Glomerular visceral epithelial cell (primary cell): ENCODE data around the gene NF1.
A peak's percentile ranks its signal among the peaks of the same experiment; 100 is the strongest.

Source experiments
- DNase-seq: peaks from one replicate; pipeline ENCODE4 v3.0.0-alpha.2; 2016; ENCODE audit errors: extremely low spot score

Gene NF1

DNA sequence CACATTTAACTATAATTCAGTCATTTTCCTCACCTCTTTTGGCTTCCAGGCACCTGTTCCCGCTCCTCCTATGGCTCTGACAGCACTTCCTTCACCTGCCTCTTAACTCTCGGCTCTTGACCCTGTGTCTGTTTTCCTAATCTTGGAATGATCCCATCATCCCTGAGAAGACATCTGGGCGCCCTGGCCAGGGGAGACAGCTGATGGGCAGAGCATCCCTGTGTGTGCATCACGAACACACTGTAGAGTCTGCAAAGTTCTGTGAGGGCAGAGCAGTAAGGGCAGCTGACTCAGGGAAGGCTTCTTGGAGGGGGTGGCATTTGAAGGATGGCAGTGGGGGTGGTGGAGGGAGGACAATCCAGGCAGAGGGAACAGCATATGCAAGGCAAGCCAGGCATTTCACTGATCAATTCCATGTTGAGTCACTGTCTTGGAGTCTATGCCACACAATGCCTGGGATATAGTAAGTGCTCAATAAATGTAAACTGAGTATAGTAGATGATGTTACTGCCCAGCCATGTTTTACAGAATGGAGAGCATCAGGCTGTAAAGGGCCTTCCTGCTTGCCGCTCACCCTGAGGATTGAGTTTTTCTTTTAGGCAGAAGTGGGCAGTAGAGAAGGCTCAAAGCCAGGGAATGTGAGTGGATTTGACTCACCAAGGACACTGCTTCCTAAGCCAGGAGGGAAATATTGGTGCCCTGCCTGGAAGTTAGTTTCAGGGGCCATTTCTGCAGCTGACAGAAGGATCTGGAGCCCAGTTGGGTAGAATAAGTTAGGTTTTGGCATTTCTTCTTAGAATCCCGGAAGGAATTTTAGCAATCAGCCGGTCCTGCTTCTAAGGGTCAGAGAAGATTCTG, 290.9 kb downstream of the NF1 start:
- no peak for DNase-seq

DNA sequence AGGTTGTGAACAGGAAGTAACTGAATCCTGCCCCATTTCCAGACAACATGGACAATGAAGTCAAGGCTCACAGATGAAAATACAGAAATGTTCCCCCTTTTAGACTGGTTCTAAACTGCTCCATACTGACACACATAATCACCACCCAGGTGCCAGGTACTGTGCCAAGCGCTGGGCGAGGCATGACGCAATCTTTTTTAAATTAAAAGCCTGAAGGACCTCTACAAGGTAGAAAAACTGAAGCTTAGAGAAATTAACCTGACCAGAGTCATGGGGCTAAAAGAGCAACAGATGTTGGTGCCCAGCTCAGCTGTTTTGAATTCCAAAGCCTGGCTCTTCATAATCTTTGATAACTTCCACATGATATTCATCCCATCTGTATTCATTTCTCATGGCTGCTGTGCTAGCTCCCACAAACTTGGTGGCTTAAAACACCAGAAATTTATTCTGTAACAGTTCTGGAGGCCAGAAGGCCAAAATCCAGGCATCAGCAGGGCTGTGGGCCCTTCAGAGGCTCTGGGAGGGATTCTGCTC, 291.8 kb downstream of the NF1 start:
- no peak for DNase-seq

DNA sequence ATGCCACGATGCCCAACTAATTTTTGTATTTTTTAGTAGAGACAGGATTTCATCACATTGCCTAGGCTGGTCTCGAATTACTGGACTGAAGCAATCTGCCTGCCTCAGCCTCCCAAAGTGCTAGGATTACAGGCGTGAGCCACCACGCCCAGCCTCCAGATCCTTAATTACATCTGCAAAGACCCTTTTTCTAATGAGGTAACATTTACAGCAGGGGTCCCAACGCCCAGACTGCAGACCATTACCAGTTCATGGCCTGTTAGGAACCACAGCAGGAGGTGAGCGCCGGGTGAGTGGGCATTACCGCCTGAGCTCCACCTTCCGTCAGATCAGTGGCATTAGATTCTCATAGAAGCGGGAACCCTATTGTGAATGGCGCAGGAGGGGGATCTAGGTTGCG, 292.7 kb downstream of the NF1 start:
- no peak for DNase-seq

DNA sequence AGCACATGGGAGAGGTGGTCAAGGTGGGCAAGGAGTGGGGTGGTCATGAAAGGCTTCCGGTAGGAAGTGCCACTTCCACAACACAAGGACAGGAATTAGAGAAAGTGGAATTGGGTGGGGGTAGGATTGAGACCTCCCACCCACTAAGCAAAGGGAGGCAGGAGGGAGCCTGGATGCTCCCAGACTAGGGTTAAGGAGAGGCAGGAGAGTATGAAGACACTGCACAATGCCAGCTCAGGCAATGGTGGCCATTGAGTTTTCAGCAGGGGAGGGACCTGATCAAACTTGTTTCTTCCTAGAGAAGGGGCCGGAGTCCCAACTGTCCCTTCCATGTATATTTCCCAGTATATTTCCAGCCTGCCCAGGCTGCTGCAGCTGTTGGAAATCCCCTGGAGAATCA, 293.6 kb downstream of the NF1 start:
- no peak for DNase-seq

DNA sequence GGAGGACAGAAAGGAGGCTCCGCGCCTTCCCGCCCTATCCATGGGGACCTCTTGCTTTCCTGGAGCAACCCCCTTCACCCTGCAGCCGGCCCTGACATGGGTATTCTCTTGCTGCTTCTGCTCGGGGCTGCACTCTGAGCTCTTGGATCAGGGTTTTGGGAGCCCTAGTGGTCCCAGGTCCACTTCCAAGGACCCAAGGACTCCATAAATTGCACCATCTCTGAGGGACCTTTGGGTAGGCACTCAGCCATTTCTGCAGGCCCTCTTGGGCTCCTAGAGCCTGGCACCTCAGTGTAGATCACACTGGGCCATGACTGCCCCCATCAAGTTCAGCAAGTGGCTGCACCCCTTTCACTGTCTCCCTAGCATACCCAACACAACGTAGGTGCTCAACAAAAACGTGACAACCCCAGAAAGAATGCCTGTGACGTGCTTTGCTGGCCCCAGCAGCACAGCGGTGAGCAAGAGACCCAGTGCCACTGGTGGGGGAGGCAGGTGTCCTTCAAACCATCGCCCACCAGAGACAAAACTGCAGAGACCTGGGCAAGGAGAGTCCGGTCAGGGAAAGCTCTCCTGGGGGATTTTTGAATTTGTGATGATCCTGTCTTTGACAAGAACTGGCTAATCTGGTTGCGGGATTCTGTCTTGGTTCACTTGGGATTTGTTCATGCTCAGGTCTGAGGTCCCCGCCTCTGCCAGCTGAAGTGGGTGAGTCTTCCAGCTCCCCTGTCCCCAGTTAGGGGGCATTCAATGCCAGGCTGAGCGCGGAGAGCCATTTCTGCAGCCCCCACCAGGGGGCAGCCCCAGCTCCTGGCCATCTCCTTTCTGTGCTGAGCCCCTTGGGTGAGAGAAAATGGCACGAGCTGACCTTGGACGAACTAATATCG, 294.2 kb downstream of the NF1 start:
- DNase-seq = peak; percentile 26

DNA sequence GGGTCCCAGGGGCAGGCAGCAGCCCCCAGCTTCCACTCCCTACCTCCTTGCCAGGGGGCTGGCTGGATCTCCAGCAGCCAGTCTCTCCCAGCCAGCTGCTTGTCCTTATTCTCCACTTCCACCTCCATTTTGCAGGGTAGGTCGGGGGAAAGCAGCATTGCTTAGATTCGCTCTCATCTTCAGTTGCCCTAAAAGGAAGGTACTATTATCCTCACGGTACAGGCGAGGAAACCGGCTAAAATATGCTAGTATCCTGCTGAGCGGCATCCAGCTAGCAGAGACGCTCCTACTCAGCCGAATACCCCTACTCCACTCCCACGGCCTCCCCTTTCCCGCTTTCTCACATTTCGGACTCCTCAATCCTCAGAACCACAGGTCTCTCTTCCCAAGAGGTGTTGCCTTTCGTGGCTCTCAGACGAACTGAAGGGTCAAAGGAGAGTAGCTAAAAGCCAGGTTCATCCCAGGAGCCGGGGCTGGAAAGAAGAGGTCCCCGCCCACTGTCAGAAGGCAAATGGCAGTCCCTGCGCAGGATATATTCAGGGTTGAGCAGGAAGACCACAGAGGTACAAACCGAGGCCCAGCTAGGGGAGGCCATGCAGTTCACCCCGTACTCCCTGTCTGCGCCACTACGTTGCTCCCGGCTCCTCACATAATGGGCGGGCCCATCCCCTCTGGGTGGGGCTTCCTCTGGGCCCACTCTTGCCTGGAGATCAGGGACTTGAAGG, 295.0 kb downstream of the NF1 start:
- DNase-seq = no peak

DNA sequence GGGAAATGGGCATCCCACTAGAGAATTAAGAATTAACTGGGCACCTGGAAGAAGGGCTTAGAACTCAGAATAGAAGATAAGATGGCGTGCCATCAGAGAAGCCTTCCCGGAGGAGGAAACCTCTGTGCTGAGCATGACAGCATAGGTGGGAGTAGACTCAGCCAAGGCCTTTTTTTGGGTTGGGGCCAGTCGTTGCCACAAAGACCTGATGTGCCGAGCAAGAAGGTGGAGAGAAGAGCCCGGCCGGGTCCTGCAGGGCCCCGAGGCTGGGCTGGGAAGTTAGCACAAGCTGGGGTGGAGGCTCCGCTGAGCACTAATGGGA, 295.6 kb downstream of the NF1 start:
- DNase-seq = no peak

DNA sequence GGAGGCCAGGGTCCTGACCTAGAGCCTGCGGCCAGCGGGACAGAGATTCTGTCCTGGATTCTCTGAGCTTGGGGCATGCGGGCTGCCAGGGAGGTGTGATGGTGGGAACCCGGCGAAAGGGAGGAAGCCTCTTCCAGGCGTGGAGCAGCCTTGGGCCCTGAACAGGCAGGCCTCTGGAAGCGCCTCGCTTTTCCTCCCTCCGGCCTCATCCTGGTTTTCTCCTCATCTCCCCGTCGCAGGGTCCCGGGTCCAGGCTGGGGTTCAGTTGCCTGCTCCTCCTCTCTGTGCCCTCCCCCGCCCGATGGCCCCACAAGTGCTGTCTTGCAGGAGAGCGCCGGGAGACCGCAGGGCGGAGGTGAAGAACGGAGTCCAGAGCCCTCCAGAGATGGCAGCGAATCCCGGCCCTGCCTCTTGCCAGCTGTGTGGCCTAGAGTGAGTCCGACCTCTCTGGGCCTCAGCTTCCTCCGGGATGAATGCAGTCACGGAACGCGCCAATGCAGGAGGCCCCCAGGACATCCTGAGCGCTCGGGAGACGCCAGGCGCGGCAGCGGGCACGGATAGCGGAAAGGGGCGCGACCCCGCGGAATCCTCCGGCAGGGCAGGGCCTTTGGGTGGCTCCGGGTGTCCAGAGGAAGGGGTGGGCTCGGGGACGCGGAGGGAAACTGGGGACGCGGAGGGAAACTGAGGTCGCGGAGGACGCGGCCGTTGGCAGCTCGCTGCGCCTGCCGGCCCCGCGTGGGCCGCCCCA, 296.1 kb downstream of the NF1 start:
- DNase-seq = no peak

DNA sequence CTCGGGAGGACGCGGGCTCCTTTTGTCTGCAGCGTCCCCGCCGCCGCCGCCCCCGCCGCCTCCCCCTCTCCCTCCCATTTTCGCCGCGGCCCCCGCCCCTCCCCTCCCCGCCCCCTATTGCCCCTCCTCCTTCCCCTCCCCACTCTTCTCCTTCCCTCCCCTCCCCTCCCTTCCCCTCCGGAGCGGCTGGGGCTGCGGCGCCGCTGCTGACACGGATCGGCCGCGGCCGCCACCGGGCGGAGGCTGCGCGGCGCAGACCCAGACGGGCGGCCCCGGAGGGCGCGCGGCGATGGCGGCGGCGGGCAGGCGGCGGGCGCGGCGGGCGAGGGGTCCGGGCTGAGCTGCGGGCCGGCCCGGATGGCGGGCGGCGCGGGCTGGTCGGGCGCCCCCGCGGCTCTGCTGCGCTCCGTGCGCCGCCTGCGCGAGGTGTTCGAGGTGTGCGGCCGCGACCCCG, 296.7 kb downstream of the NF1 start, which contains the start of gene RAB11FIP4:
Gene RAB11FIP4, plus strand, starts transcription at position 180 of the 454 bp plus-strand sequence. Its CDS starts 178 bp downstream, at position 358.
- no peak for DNase-seq

DNA sequence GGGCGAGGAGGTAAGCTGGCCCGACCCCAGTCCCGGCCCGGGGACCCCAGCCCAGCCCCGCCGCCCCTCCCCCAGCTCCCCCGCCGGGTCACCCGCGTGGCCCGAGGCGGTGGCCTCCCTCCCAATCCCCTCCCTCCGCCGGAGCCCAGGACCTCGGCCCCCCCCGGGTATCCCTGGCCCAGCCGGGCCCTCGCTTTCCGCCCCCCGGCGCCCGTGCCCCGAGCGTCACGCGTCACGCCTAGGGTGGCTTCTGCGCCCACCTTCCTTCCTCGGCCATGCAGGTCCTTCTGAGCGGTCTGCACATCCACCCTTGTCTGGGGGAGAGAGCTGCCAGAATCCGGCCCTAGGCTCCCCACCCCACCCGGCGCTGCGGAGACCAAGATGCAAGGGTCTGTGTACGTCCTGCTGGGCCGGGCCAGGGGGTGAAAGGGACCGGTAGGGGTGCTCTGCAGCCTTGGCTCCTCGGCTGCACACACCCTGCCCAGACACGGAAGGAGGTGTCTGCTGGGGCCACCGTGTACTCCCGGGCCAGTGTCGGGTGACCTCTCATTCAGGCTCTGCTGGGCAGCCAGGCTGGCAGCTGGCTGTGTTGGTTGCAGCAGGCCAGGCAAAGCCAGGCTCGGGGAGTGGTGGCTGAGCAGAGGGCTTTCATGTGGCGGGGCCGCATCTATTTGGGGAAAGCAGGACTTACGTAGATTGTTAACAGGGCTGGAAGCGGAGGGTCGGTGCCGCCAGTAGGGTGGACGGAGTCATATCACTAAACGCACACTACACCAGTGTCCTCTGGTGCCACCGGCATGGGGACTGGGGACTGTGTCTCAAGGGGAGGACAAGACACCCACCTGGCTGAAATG, 297.5 kb downstream of the NF1 start:
- DNase-seq = no peak

DNA sequence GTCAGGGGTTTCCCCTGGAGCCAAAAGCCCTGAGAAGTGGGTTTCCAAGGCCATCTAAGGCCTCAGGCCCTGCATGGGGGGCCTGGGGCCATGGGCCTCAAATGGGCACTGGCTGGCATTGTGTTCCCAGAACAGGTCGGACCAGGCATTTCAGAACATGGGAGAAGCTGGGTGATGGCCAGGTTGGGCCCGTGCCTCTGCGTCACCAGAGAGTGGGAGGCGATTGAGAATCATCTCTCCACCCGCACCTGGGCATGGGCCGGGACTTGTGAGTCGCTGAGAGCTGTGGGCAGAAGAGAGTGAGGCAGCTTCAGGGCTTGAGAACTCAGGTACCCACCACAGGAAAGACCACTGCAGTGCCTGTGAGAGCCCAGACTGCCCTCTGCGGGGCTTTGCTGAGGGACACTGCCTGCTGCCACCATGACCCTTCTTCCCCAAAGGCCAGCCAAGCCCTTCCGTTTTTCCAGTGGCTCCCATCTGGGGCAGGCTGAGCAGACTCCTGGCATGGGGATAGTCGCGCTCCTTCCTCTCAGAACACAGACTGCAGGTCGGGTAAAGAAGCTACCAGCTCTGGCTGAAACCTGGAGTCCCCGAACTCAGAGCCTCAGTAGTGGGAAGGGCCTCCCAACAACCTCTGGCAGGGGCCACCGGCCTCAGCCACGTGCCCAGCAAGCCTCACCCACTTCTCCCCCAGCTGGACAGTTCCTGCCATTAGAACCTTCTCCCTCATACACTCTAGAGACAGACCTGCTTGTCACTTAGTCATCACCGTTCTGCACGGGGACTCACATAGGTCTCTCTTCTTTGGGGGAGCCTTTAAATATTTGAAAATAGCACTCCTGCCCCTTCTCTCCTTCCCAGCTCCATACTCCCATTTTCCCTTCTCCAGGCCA, 298.3 kb downstream of the NF1 start:
- no peak for DNase-seq

DNA sequence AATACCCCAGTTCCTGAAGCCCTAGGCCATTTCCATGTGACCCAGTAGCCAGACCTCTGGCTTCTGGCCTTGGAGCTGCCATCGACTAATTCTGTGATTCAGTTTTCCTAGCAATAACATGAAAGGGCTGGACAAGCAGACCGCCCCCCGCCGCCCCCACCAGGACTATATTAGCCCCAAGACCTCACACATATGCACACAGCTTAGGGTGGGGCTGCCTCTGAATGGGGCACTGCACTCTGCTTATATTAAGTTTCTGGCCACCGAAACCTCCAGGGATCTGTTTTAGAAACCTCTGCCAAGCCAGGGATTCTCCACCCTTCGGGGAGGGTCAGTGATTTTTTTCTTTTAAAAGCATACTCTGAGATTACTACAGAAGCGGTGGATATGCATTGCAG, 299.0 kb downstream of the NF1 start:
- DNase-seq = no peak

DNA sequence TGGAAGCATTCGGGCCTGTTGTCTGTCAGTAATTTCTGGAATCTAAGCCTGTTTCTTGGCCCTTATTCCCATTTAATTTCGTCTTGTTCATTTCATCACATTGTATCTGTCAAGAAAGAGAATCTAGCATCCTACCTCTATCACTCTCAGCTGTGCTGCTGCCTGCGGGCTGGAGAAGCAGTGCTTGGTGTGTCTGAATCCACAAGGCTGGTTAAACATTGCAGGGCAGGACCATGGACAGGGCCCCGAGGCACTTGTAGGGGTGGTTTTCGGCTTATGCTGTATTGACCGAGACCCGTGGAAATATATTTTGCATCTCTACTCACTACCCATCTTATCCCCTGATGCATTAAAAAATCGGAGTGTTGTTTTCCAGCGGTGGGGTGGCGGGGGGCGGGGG, 299.8 kb downstream of the NF1 start:
- peak; percentile 69 for DNase-seq

DNA sequence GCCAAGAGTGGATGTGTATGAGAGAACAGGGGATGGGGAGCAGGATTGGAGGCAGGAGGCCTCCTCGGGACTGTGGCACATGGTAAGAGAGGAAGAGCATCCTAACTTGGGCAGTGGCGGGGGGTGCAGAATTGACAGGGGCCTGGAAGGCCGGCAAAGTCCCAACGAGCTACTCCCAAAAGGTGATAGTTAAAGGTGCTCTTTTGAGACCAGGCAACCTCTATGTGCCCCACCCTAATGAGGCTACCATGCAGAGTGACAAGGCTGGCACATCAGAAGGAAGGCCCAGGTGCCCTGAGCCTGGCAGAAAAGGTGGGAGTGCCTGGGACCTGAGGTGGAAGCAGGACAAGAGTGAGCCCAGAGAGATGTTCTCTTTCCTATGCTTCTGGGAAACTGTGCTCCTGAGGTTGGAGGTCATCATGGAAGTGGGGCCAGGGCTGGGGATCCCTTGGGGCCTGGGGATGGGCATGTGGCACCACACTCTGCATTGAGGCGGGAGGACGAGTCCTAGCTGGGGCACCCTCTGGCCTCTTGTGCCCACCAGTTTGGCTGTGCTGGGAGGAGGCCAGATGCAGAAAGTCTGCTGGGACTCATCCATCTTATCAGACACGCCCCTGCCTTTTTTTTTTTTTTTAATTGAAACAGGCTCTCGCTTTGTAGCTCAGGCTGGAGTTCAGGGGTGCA, 302.6 kb downstream of the NF1 start:
- DNase-seq = no peak

DNA sequence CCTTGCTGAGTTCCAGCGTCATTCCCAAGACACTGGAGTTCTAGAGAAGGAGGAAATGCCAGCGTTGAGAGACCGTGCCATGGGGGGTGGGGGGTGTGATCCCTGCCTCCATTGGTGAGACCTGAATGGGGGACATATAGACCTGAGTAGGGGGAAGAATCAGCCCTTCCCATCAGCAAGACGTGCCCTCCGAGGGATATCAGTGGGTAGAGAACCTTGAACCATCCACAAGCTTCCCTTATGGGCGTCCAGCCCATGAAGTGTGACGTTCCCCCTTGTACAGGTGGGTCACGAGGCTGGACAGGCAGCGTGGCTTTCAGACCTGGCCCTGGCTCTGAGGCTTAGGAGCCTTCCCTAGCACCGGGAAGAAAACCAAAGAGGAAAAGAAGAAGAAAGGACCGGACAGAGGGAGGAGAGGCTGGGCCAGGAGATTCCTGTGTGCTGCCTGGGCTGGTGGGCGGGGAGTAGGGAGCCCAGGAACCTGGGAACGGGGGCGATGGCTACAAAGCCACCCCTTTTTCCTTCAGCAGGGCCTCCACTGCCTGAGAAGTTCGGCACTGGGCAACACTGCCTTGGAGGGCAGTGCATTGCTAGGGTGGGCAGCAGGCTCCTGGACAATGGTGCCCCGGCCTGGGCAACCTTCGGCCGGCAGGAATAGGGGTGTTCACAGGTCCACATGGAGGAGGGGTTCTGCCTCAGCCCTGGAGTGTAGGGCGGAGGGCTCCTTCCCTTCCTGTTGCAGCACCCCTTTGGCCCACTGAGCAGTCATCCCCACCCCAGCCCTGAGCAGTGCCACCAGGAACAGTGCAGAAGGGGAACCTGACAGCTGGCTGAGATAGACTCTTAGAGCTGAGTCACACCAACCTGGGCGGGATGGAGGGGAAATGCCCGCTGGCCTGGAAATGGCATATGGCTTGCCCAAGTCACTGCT, 303.9 kb downstream of the NF1 start:
- no peak for DNase-seq

DNA sequence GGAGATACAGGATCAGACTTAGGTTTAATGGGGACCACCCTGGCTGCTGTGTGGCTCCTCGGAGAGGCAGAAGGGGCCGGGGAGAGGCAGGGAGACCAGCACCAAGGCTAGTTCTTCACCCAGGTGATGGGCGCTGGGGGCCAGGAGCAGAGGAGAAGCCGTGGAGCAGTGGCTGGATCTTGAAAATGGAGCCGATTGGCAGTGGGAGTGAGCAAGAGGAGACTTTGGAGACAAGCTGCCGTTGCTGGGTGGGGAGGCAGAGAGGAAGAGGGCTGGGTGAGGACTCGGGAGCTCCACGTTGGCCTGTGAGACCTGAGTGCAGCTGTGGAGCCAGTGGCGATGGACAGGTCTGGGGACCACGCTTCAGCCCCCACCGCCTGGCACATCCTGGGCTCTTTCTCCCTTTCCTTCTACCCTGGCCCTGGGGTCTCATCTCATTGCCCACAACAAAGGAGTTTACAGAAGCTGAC, 305.7 kb downstream of the NF1 start:
- DNase-seq = no peak
